ENCODE results near the gene GADD45G.

DNA sequence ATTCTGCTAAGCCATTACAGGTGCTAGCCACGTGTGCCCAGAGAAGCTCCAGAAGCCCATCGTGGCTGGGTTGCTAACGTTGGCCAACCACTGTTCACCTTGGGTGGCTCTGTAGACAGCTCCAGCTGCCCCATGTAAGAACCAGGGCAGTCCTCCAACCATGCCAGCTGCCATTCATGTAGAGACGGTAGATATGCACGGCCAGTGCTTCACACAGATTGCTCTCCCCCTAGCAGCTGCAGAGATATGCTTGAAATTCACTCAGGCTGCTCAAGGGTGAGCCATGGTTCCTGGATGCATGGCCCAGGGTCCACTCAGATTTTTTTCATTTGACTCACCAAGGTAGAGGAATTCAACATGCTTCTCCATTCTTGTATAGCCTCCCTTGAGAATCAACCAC is 31.0 kb downstream of the GADD45G start:
- TF ChIP-seq NFYB (IDR thresholded peaks at IDR 0.05; ENCODE audit: insufficient read depth, low read depth, low read length): no peak
- no peak for TF ChIP-seq ZNF24 (IDR thresholded peaks at IDR 0.05)
- no peak for TF ChIP-seq ZNF274 (IDR thresholded peaks at IDR 0.05; ENCODE audit: insufficient read depth, insufficient read length)
- TF ChIP-seq, protein P1, sequence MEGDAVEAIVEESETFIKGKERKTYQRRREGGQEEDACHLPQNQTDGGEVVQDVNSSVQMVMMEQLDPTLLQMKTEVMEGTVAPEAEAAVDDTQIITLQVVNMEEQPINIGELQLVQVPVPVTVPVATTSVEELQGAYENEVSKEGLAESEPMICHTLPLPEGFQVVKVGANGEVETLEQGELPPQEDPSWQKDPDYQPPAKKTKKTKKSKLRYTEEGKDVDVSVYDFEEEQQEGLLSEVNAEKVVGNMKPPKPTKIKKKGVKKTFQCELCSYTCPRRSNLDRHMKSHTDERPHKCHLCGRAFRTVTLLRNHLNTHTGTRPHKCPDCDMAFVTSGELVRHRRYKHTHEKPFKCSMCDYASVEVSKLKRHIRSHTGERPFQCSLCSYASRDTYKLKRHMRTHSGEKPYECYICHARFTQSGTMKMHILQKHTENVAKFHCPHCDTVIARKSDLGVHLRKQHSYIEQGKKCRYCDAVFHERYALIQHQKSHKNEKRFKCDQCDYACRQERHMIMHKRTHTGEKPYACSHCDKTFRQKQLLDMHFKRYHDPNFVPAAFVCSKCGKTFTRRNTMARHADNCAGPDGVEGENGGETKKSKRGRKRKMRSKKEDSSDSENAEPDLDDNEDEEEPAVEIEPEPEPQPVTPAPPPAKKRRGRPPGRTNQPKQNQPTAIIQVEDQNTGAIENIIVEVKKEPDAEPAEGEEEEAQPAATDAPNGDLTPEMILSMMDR (IDR thresholded peaks at IDR 0.05 in 2 of 3, conservative IDR thresholded peaks at IDR 0.05 in 1 of 3; ENCODE audit: control insufficient read depth in 2 of 3, extremely low read depth in 1 of 3, insufficient read depth in 1 of 3, low read depth in 3 of 3, low read length in 3 of 3): no peak
- TF ChIP-seq USF1 (IDR thresholded peaks at IDR 0.05; ENCODE audit: borderline replicate concordance, extremely low read length, insufficient read depth, low read depth, low read length): no peak
- no peak for TF ChIP-seq SUZ12 (IDR thresholded peaks at IDR 0.05; ENCODE audit: unreplicated experiment)
- no peak for TF ChIP-seq CUX1 (IDR thresholded peaks at IDR 0.05; ENCODE audit: insufficient replicate concordance, low read depth, low read length)
- TF ChIP-seq, protein P2, sequence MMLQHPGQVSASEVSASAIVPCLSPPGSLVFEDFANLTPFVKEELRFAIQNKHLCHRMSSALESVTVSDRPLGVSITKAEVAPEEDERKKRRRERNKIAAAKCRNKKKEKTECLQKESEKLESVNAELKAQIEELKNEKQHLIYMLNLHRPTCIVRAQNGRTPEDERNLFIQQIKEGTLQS (IDR thresholded peaks at IDR 0.05; ENCODE audit: borderline replicate concordance, extremely low read depth, low read depth, low read length): no peak
- no peak for TF ChIP-seq POLR2AphosphoS2 (IDR thresholded peaks at IDR 0.05; ENCODE audit: low read depth, low read length)
- no peak for TF ChIP-seq IRF3 (IDR thresholded peaks at IDR 0.05)
- TF ChIP-seq POLR2A (IDR thresholded peaks at IDR 0.05; ENCODE audit: low read depth, low read length): no peak

All from GM12878 (cell line).